GM23338 (cell line): ENCODE data around the gene LAMC2. TPM values are rescaled to one million over a fixed set of nuclear protein-coding genes. Genes with fewer than 3 reads are reported as not detected.

Experiments used
- ATAC-seq: fragments of 200-7000 bp; cut with Tn5 transposase; 3 replicates; pipeline ENCODE4 v1.9.1; 2020
- DNase-seq: peaks from one replicate; pipeline ENCODE4 v3.0.0-alpha.2; 2015; ENCODE audit warnings: low spot score
- H2AFZ ChIP-seq: fragments of 200-600 bp; sonication (generic); 2 replicates; pipeline ENCODE4 v1.8.0; 2016; ENCODE audit warnings: antibody characterized with exemption, mild to moderate bottlenecking, moderate library complexity
- H3F3A ChIP-seq: fragments of 200-600 bp; sonication (generic); replicated peaks from 2 replicates; pipeline ENCODE4 v1.8.0; 2017; ENCODE audit warnings: antibody characterized with exemption, mixed run types, low read depth
- H3K27ac ChIP-seq: fragments of 200-600 bp; sonication (generic); 2 replicates; pipeline ENCODE4 v1.6.1; 2016; ENCODE audit warnings: low read depth
- H3K27me3 ChIP-seq: fragments of 200-600 bp; sonication (generic); 2 replicates; pipeline ENCODE4 v1.8.0; 2016; ENCODE audit warnings: mild to moderate bottlenecking, mixed run types, moderate library complexity; ENCODE audit not compliant: insufficient read depth
- H3K36me3 ChIP-seq: fragments of 200-600 bp; sonication (generic); 2 replicates; pipeline ENCODE4 v1.8.0; 2016; ENCODE audit warnings: mild to moderate bottlenecking; ENCODE audit not compliant: insufficient read depth
- H3K4me1 ChIP-seq: fragments of 200-600 bp; sonication (generic); 2 replicates; pipeline ENCODE4 v1.8.0; 2016; ENCODE audit warnings: mild to moderate bottlenecking, moderate library complexity; ENCODE audit not compliant: insufficient read depth
- H3K4me2 ChIP-seq: fragments of 200-600 bp; sonication (generic); 2 replicates; pipeline ENCODE4 v1.7.1; 2017; ENCODE audit warnings: mixed run types
- H3K4me3 ChIP-seq: fragments of 200-600 bp; sonication (generic); 2 replicates; pipeline ENCODE4 v1.6.1; 2016; ENCODE audit warnings: mixed run types
- H3K79me2 ChIP-seq: fragments of 200-600 bp; sonication (generic); replicated peaks from 2 replicates; pipeline ENCODE4 v1.8.0; 2017; ENCODE audit warnings: mild to moderate bottlenecking; ENCODE audit not compliant: insufficient read depth
- H3K9me2 ChIP-seq: fragments of 200-600 bp; sonication (generic); 2 replicates; pipeline ENCODE4 v1.8.0; 2017; ENCODE audit not compliant: insufficient read depth
- H4K20me1 ChIP-seq: fragments of 200-600 bp; sonication (generic); replicated peaks from 2 replicates; pipeline ENCODE4 v1.8.0; 2017; ENCODE audit warnings: mild to moderate bottlenecking; ENCODE audit not compliant: insufficient read depth
- H3K27ac Mint-ChIP-seq: 2 replicates; pipeline ENCODE4 v1.8.0; 2020; ENCODE audit warnings: inconsistent platforms, mild to moderate bottlenecking, moderate library complexity, mixed read lengths
- H3K27me3 Mint-ChIP-seq: 3 replicates; pipeline ENCODE4 v1.8.0; 2022; ENCODE audit warnings: low read depth, mild to moderate bottlenecking, moderate library complexity, mixed read lengths, inconsistent platforms; ENCODE audit not compliant: insufficient read depth, poor library complexity
- H3K36me3 Mint-ChIP-seq: 3 replicates; pipeline ENCODE4 v1.8.0; 2021; ENCODE audit warnings: low read depth, mild to moderate bottlenecking, inconsistent platforms, moderate library complexity, mixed read lengths
- H3K4me1 Mint-ChIP-seq: 3 replicates; pipeline ENCODE4 v1.8.0; 2020; ENCODE audit warnings: mild to moderate bottlenecking, inconsistent platforms, mixed read lengths
- H3K4me3 Mint-ChIP-seq: 3 replicates; pipeline ENCODE4 v1.8.0; 2021; ENCODE audit warnings: moderate library complexity, mild to moderate bottlenecking, inconsistent platforms, mixed read lengths
- H3K9me3 Mint-ChIP-seq: 3 replicates; pipeline ENCODE4 v1.8.0; 2020; ENCODE audit warnings: moderate library complexity, mild to moderate bottlenecking, inconsistent platforms, mixed read lengths
- CREB1 ChIP-seq: fragments of 250-450 bp; sonication (Bioruptor Pico); IDR thresholded peaks from 2 replicates; pipeline ENCODE4 v1.5.0; 2020; ENCODE audit warnings: low read depth, mild to moderate bottlenecking, moderate library complexity
- CTCF ChIP-seq, 2 experiments: fragments of 200-600 bp in 1 of 2; sonication (generic) in 1 of 2; conservative IDR thresholded peaks; 2 replicates each; pipeline versions ENCODE4 v1.5.1 to v1.6.1; 2016 to 2017; ENCODE audit warnings: antibody characterized with exemption in 2 of 2, low read depth in 2 of 2, mild to moderate bottlenecking in 2 of 2, moderate library complexity in 1 of 2
- ETS1 ChIP-seq: IDR thresholded peaks from 2 replicates; pipeline ENCODE4 v1.6.1; 2016; ENCODE audit warnings: antibody characterized with exemption
- EZH2 ChIP-seq: fragments of 200-600 bp; sonication (generic); IDR thresholded peaks from one replicate; pipeline ENCODE4 v1.8.0; 2017; ENCODE audit warnings: antibody characterized with exemption, mild to moderate bottlenecking, low read depth; ENCODE audit not compliant: unreplicated experiment
- EZH2phosphoT487 ChIP-seq: fragments of 200-600 bp; sonication (generic); IDR thresholded peaks from one replicate; pipeline ENCODE4 v1.8.1; 2018; ENCODE audit warnings: antibody characterized with exemption; ENCODE audit not compliant: unreplicated experiment
- JUNB ChIP-seq: IDR thresholded peaks from one replicate; pipeline ENCODE4 v1.6.1; 2016; ENCODE audit warnings: antibody characterized with exemption; ENCODE audit not compliant: unreplicated experiment
- NANOG ChIP-seq: IDR thresholded peaks from 2 replicates; pipeline ENCODE4 v1.6.1; 2016; ENCODE audit warnings: antibody characterized with exemption, borderline replicate concordance
- POLR2AphosphoS5 ChIP-seq: IDR thresholded peaks from 2 replicates; pipeline ENCODE4 v1.6.1; 2016; ENCODE audit warnings: antibody characterized with exemption, low read depth
- REST ChIP-seq: IDR thresholded peaks from one replicate; pipeline ENCODE4 v1.6.1; 2018; ENCODE audit warnings: antibody characterized with exemption; ENCODE audit not compliant: unreplicated experiment
- STAT1 ChIP-seq: IDR thresholded peaks from one replicate; pipeline ENCODE4 v1.6.1; 2016; ENCODE audit warnings: antibody characterized with exemption; ENCODE audit not compliant: unreplicated experiment
- ZNF114 ChIP-seq: fragments of 250-450 bp; sonication (Bioruptor Pico); IDR thresholded peaks from 2 replicates; pipeline ENCODE4 v1.5.0; 2020; ENCODE audit warnings: mild to moderate bottlenecking, moderate library complexity
- polyA plus RNA-seq: library from polyadenylated mRNA; unstranded; fragments of >200 nt; fragmentation: Nextera tagmentation; extraction: Ambion mirVana; gene quantifications from 2 replicates; pipeline ENCODE4 v1.2.1, GENCODE V29; 2016
- total RNA-seq: library from RNA; depleted of rRNA; stranded (reverse); fragments of >200 nt; shearing (Covaris generic); gene quantifications from 2 replicates; pipeline ENCODE4 v1.2.3, GENCODE V29; 2014

LAMC2 gene
- total and polyA plus RNA-seq, 2 experiments from 2014 or later, result 4.3 to 19.5 TPM

DNA sequence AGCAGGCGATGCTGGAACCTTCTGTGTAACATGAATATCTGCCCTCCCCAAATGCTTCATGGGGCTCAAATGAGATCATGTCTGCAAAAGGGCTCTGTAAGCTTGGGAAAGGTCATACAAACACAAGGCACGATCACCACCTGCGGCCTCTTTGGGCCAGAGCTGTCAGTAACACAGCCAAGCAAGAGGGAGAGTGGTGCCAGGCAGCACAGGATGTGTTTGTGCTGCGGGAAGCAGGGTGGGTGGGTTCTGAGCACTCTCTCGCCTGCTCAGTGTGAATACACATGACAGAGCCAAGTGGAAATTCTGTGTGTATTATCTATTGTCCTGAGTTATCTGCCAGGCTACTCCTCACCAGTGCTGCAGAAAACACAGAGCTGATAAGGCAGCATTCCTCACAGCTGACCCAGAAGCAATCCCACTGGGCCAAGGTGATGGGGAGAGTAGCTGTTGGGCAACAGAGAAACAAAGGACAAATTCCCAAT, 101.2 kb downstream of the LAMC2 start:
- Histone ChIP-seq H3F3A (0 out of 2 replicates have a peak, but pooled peaks cover 6% of the 10 kb centered on the region), H3K4me2 (no peak overlapping the region), H3K9me2 (no peaks in the 10 kb centered on the region), H3K4me3 (no peak overlapping the region), H3K79me2 (no peaks in the 10 kb centered on the region), H3K36me3 (no peaks in the 10 kb centered on the region), H3K27me3 (no peaks in the 10 kb centered on the region), H3K4me1 (peaks cover 13% of the 10 kb centered on the region), H2AFZ (no peak overlapping the region), H4K20me1 (no peaks in the 10 kb centered on the region), H3K27ac (no peak overlapping the region)
- H3K36me3 Mint-ChIP-seq, result peaks cover 6% of the 10 kb centered on the region; the same call in 2 of the 3 replicates
- H3K9me3 Mint-ChIP-seq, result no peaks in the 10 kb centered on the region; the same call in 2 of the 3 replicates
- H3K27ac Mint-ChIP-seq, result no peak overlapping the region
- no peak for DNase-seq
- H3K4me3 Mint-ChIP-seq, result no peak overlapping the region
- ATAC-seq, result no peak
- peaks cover 13% of the 10 kb centered on the region for H3K4me1 Mint-ChIP-seq
- peaks cover 7% of the 10 kb centered on the region for H3K27me3 Mint-ChIP-seq
- no peak for TF ChIP-seq POLR2AphosphoS5
- no peak for TF ChIP-seq STAT1
- TF ChIP-seq EZH2, result no peak
- no peak for TF ChIP-seq REST
- TF ChIP-seq NANOG, result no peak

DNA sequence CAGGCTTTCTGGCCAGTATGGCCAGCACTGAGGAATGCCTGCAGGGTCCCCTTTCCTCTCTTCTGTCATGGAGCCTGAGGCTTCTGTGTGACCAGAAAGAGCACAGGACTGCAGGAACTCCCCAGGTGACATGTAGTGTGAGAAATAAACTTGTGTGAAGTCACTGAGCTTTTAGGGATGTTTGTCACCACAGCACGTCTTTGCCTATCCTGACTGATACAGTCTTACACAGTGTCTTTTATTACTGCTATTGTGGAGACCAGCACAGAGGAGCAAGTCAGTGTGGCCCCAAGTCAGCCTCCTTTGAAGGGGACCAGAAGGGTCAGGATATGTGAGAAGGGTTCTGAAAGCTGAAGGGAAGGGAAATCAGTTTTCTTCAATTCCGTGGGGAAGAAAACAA, 102.5 kb downstream of the LAMC2 start:
- 0 out of 2 replicates have a peak, but pooled peaks cover 6% of the 10 kb centered on the region for H3F3A ChIP-seq
- H3K36me3 ChIP-seq, result no peaks in the 10 kb centered on the region
- H4K20me1 ChIP-seq, result no peaks in the 10 kb centered on the region
- Mint-ChIP-seq H3K4me3 (no peak overlapping the region), H3K36me3 (peaks cover 6% of the 10 kb centered on the region; the same call in 2 of the 3 replicates), H3K9me3 (no peaks in the 10 kb centered on the region), H3K27ac (no peak overlapping the region), H3K27me3 (peaks cover 7% of the 10 kb centered on the region), H3K4me1 (peaks cover 26% of the 10 kb centered on the region)
- no peak overlapping the region for H2AFZ ChIP-seq
- H3K4me2 ChIP-seq, result no peak overlapping the region
- ATAC-seq (no peak), DNase-seq (no peak)
- H3K27ac ChIP-seq, result no peak overlapping the region
- no peaks in the 10 kb centered on the region for H3K79me2 ChIP-seq
- H3K27me3 ChIP-seq, result no peaks in the 10 kb centered on the region
- no peak overlapping the region for H3K4me3 ChIP-seq
- peaks cover 26% of the 10 kb centered on the region for H3K4me1 ChIP-seq
- H3K9me2 ChIP-seq, result no peaks in the 10 kb centered on the region
- TF ChIP-seq EZH2phosphoT487 (no peak), CTCF (conservative IDR thresholded peaks at IDR 0.05; ENCODE audit: low read depth in 2 of 2) (no peak), STAT1 (no peak), POLR2AphosphoS5 (no peak), JUNB (no peak), CREB1 (CRISPR knock-in tag) (no peak), ETS1 (no peak), ZNF114 (CRISPR knock-in tag) (no peak)
